H1 (cell line): ENCODE data around the gene LLGL2. TPM values are rescaled to one million over a fixed set of nuclear protein-coding genes. Genes with fewer than 3 reads are reported as not detected.

ENCODE experiments used
- CTCF ChIA-PET: fragments of 300-600 bp; sonication (Branson Sonifier 250); formaldehyde crosslinking; loops from one replicate; lab custom pipeline; 2021; ENCODE audit not compliant: partially characterized antibody; lab: Charles Lee
- POLR2A ChIA-PET: fragments of 300-600 bp; sonication (Branson Sonifier 250); formaldehyde crosslinking; loops from one replicate; lab custom pipeline; 2021; ENCODE audit warnings: inconsistent platforms; ENCODE audit not compliant: partially characterized antibody; lab: Charles Lee
- DNase-seq, 2 experiments: peaks; one replicate each; pipeline versions ENCODE4 v3.0.0 to v3.0.0-alpha.2; 2010 to 2022; ENCODE audit warnings: low spot score in 2 of 2, low read depth in 1 of 2, mixed read lengths in 1 of 2
- FAIRE-seq: peaks from 2 replicates; lab custom pipeline; 2011; peaks lifted over from hg19 to GRCh38; lab: Jason Lieb, UNC
- H2AFZ ChIP-seq: 2 replicates; pipeline ENCODE4 v1.8.1; 2012; ENCODE audit warnings: low read length, inconsistent platforms
- H2AK5ac ChIP-seq: 2 replicates; pipeline ENCODE4 v1.6.1; 2013; ENCODE audit warnings: low read depth, low read length
- H2BK120ac ChIP-seq: replicated peaks from 2 replicates; pipeline ENCODE3; 2013; ENCODE audit warnings: low read depth, low read length, inconsistent platforms
- H2BK12ac ChIP-seq: 2 replicates; pipeline ENCODE4 v1.6.1; 2013; ENCODE audit warnings: low read depth, low read length
- H2BK15ac ChIP-seq: 2 replicates; pipeline ENCODE4 v1.6.1; 2013; ENCODE audit warnings: low read length
- H2BK20ac ChIP-seq: 2 replicates; pipeline ENCODE4 v1.6.1; 2013; ENCODE audit warnings: low read length
- H2BK5ac ChIP-seq: 2 replicates; pipeline ENCODE4 v1.6.1; 2013; ENCODE audit warnings: low read depth, low read length
- H3K14ac ChIP-seq: 2 replicates; pipeline ENCODE4 v1.6.1; 2013; ENCODE audit warnings: inconsistent platforms; ENCODE audit not compliant: insufficient read length
- H3K18ac ChIP-seq: 2 replicates; pipeline ENCODE4 v1.6.1; 2013; ENCODE audit warnings: low read length; ENCODE audit errors: extremely low read depth
- H3K23ac ChIP-seq: 2 replicates; pipeline ENCODE4 v1.6.1; 2013; ENCODE audit warnings: inconsistent platforms; ENCODE audit not compliant: insufficient read length
- H3K23me2 ChIP-seq: 2 replicates; pipeline ENCODE4 v1.6.1; 2013; ENCODE audit warnings: low read depth, low read length
- H3K27ac ChIP-seq: 2 replicates; pipeline ENCODE4 v1.6.1; 2011; ENCODE audit warnings: low read depth, low read length, inconsistent platforms
- H3K27me3 ChIP-seq, 4 experiments: replicated peaks in 1 of 4; 1 replicate in 1 of 4; 2 replicates in 3 of 4; pipeline versions ENCODE4 v1.6.1 to v1.8.1; 2011 to 2013; ENCODE audit warnings: low read length in 3 of 4, mild to moderate bottlenecking in 3 of 4, inconsistent platforms in 2 of 4, mixed read lengths in 2 of 4, moderate library complexity in 1 of 4; ENCODE audit not compliant: control insufficient read depth in 3 of 4, insufficient read depth in 3 of 4; ENCODE audit errors: extremely low read depth in 1 of 4
- H3K36me3 ChIP-seq, 4 experiments: 2 replicates each; pipeline versions ENCODE4 v1.6.1 to v1.8.1; 2011 to 2013; ENCODE audit warnings: mild to moderate bottlenecking in 4 of 4, low read length in 3 of 4, moderate library complexity in 2 of 4, control low read depth in 1 of 4, inconsistent platforms in 1 of 4; ENCODE audit not compliant: insufficient read depth in 4 of 4, control insufficient read depth in 2 of 4
- H3K4ac ChIP-seq: replicated peaks from 2 replicates; pipeline ENCODE3; 2013; ENCODE audit warnings: low read length, low read depth, mixed read lengths, inconsistent platforms; ENCODE audit not compliant: insufficient read length
- H3K4me1 ChIP-seq, 4 experiments: replicated peaks in 1 of 4; 1 replicate in 1 of 4; 2 replicates in 3 of 4; pipeline versions ENCODE4 v1.6.1 to v1.8.1; 2011 to 2013; ENCODE audit warnings: low read length in 3 of 4, inconsistent platforms in 2 of 4, mixed read lengths in 1 of 4; ENCODE audit not compliant: insufficient read depth in 4 of 4, control insufficient read depth in 3 of 4
- H3K4me2 ChIP-seq, 2 experiments: 2 replicates each; pipeline versions ENCODE4 v1.6.1 to v1.8.1; 2011 to 2013; ENCODE audit warnings: low read depth in 2 of 2, low read length in 2 of 2, control low read depth in 1 of 2, inconsistent platforms in 1 of 2, mild to moderate bottlenecking in 1 of 2; ENCODE audit not compliant: insufficient read depth in 1 of 2
- H3K4me3 ChIP-seq, 4 experiments: fragments of 200-600, 300-600 bp in 1 of 4; sonication (generic), shearing (Covaris generic), sonication (Bioruptor Twin) in 1 of 4; 2 replicates each; pipeline versions ENCODE4 v1.5.1 to v1.8.1; 2011 to 2016; ENCODE audit warnings: low read length in 4 of 4, low read depth in 3 of 4, control low read depth in 2 of 4, inconsistent platforms in 2 of 4, mild to moderate bottlenecking in 2 of 4, mixed read lengths in 1 of 4, moderate library complexity in 1 of 4; ENCODE audit not compliant: insufficient read depth in 2 of 4; ENCODE audit errors: extremely low read depth in 1 of 4
- H3K56ac ChIP-seq: replicated peaks from 2 replicates; pipeline ENCODE3; 2013; ENCODE audit warnings: low read depth, mild to moderate bottlenecking, mixed read lengths, low read length, inconsistent platforms; ENCODE audit not compliant: insufficient read length
- H3K79me1 ChIP-seq: 2 replicates; pipeline ENCODE4 v1.6.1; 2013; ENCODE audit warnings: low read depth, low read length, control low read depth
- H3K79me2 ChIP-seq, 2 experiments: 2 replicates each; pipeline versions ENCODE4 v1.6.1 to v1.8.1; 2012 to 2013; ENCODE audit warnings: low read length in 2 of 2, mild to moderate bottlenecking in 2 of 2, inconsistent platforms in 1 of 2; ENCODE audit not compliant: insufficient read depth in 2 of 2, control insufficient read depth in 1 of 2
- H3K9ac ChIP-seq, 4 experiments: replicated peaks in 1 of 4; 1 replicate in 1 of 4; 2 replicates in 3 of 4; pipeline versions ENCODE4 v1.6.1 to v1.8.1; 2011 to 2013; ENCODE audit warnings: low read depth in 3 of 4, low read length in 3 of 4, control low read depth in 2 of 4, mild to moderate bottlenecking in 2 of 4, moderate library complexity in 2 of 4, inconsistent platforms in 1 of 4; ENCODE audit errors: extremely low read depth in 1 of 4
- H3K9me3 ChIP-seq, 2 experiments: 2 replicates each; pipeline versions ENCODE4 v1.6.1 to v1.8.1; 2012 to 2013; ENCODE audit warnings: mild to moderate bottlenecking in 2 of 2, moderate library complexity in 2 of 2, control low read depth in 1 of 2, inconsistent platforms in 1 of 2, low read depth in 1 of 2, low read length in 1 of 2, mixed read lengths in 1 of 2; ENCODE audit not compliant: insufficient read depth in 2 of 2
- H4K20me1 ChIP-seq, 2 experiments: replicated peaks in 1 of 2; 2 replicates each; pipeline versions ENCODE3 to v1.8.1; 2011 to 2013; ENCODE audit warnings: inconsistent platforms in 2 of 2, low read length in 2 of 2, mild to moderate bottlenecking in 1 of 2; ENCODE audit not compliant: insufficient read depth in 2 of 2, control insufficient read depth in 1 of 2
- H4K5ac ChIP-seq: 2 replicates; pipeline ENCODE4 v1.6.1; 2013; ENCODE audit warnings: low read length, low read depth, mixed read lengths, inconsistent platforms; ENCODE audit not compliant: insufficient read length
- H4K8ac ChIP-seq: 2 replicates; pipeline ENCODE4 v1.8.0; 2013; ENCODE audit warnings: mild to moderate bottlenecking, moderate library complexity, low read length, inconsistent platforms; ENCODE audit not compliant: insufficient read depth; ENCODE audit errors: extremely low read depth
- H4K91ac ChIP-seq: replicated peaks from 2 replicates; pipeline ENCODE3; 2013; ENCODE audit warnings: low read length, mixed read lengths, inconsistent platforms; ENCODE audit not compliant: insufficient read length
- ATF2 ChIP-seq: IDR thresholded peaks from 2 replicates; pipeline ENCODE4 v1.6.1; 2012; ENCODE audit warnings: low read length, inconsistent platforms
- BACH1 ChIP-seq: IDR thresholded peaks from 2 replicates; pipeline ENCODE4 v1.6.1; 2012; ENCODE audit warnings: low read length, improper control_type of control experiment
- EP300 ChIP-seq, 2 experiments: IDR thresholded peaks; 1 replicate in 1 of 2; 2 replicates in 1 of 2; pipeline ENCODE4 v1.6.1; 2011 to 2012; ENCODE audit warnings: low read depth in 2 of 2, low read length in 2 of 2, mild to moderate bottlenecking in 2 of 2, borderline replicate concordance in 1 of 2, inconsistent platforms in 1 of 2, moderate library complexity in 1 of 2
- NRF1 ChIP-seq: IDR thresholded peaks from 2 replicates; pipeline ENCODE4 v1.6.1; 2011; ENCODE audit warnings: mild to moderate bottlenecking, low read depth, low read length, improper control_type of control experiment
- SUZ12 ChIP-seq: fragments of 200-600 bp; sonication (generic); IDR thresholded peaks from 2 replicates; pipeline ENCODE4 v1.6.1; 2012; ENCODE audit warnings: mild to moderate bottlenecking, inconsistent platforms, low read length, moderate library complexity, mixed read lengths
- TAF1 ChIP-seq: IDR thresholded peaks from 2 replicates; pipeline ENCODE4 v1.6.1; 2011; ENCODE audit warnings: mild to moderate bottlenecking, low read depth, low read length
- TAF7 ChIP-seq: optimal IDR thresholded peaks from 2 replicates; pipeline ENCODE3; 2011; ENCODE audit warnings: low read depth, mild to moderate bottlenecking, inconsistent platforms, low read length, moderate library complexity, borderline replicate concordance
- WGBS, 2 experiments: shearing (Covaris generic) in 1 of 2; methylation state at CpG; one replicate each; pipeline versions ENCODE4 v1.1.6 to v1.1.7; 2013 to 2015; ENCODE audit warnings: low lambda C conversion rate in 2 of 2, mixed read lengths in 2 of 2, inconsistent platforms in 1 of 2, low coverage in 1 of 2, missing lambda C conversion rate in 1 of 2; ENCODE audit not compliant: insufficient replicate concordance in 2 of 2, insufficient coverage in 1 of 2, insufficient read length in 1 of 2; ENCODE audit errors: extremely low coverage in 1 of 2, missing lambda C conversion rate in 1 of 2; 5-methylcytosine and 5-hydroxymethylcytosine counted together
- polyA plus RNA-seq, 7 experiments: library from polyadenylated mRNA; depleted of rRNA in 3 of 7; stranded (reverse) in 5 of 7; unstranded in 2 of 7; fragments of >200 nt in 5 of 7; fragments of 200-250 nt in 2 of 7; gene quantifications; 1 replicate in 5 of 7; 2 replicates in 1 of 7; 4 replicates in 1 of 7; pipeline versions ENCODE4 v1.2.1 to v1.2.3, GENCODE V29; 2011 to 2013; ENCODE audit warnings: missing spikeins in 2 of 7, mixed read lengths in 2 of 7
- total RNA-seq: library from RNA; stranded (reverse); fragmentation: NEBNext Ultra II Directional; extraction: Animal tissue kit (Norgen Biotek cat#: 25700); gene quantifications from 2 replicates; pipeline ENCODE4 v1.2.1, GENCODE V29; 2021
- TF ChIP-seq, protein P1 (sequence below): IDR thresholded peaks from 2 replicates; pipeline ENCODE4 v1.6.1; 2011; ENCODE audit warnings: low read length, improper control_type of control experiment

The LLGL2 gene
- total and polyA plus RNA-seq, 2 of the 8 experiments (the other 6 are each of a cell fraction or from before 2014, with no cell fraction given), result 64.5 to 77.1 TPM

- Histone ChIP-seq H3K27me3 (no peaks in the 10 kb centered on the region), H2BK20ac (no peak overlapping the region), H3K79me1 (no peaks in the 10 kb centered on the region), H2BK120ac (no peak overlapping the region), H3K4ac (no peak overlapping the region), H4K91ac (no peak overlapping the region), H2AK5ac (no peak overlapping the region), H2BK12ac (no peak overlapping the region), H3K79me2 (no peaks in the 10 kb centered on the region; a peak in 1 of 4 replicates), H3K9me3 (no peaks in the 10 kb centered on the region), H3K36me3 (peaks cover 0 to 11% (median 6%) of the 10 kb centered on the region in 4 experiments; a peak in 3 of 8 replicates), H3K4me1 (peaks cover 0 to 2% (median 0%) of the 10 kb centered on the region in 4 experiments; a peak in 1 of 7 replicates), H4K20me1 (peaks cover 2 to 22% of the 10 kb centered on the region in 2 experiments), H2AFZ (no peak overlapping the region), H3K27ac (no peak overlapping the region), H2BK15ac (no peak overlapping the region), H4K5ac (no peak overlapping the region), H3K14ac (no peak overlapping the region), H2BK5ac (no peak overlapping the region), H3K23me2 (no peaks in the 10 kb centered on the region), H3K23ac (no peak overlapping the region), H3K18ac (no peak overlapping the region), H4K8ac (no peak overlapping the region; the same call in 1 of the 2 replicates), H3K56ac (no peak overlapping the region), H3K4me3 (no peak overlapping the region), H3K9ac (no peak overlapping the region), H3K4me2 (no peak overlapping the region)
- ChIA-PET POLR2A (interaction anchor here (1.4 kb wide), 1 partner anchor 10 kb away, joined by 3 read pairs; no protein-coding TSS in a partner anchor), CTCF (interaction anchor here (1.2 to 8.2 kb wide), 11 partner anchors 11 to 84 kb away, joined by 3 to 67 read pairs (median 8); partner anchors contain the start of gene TSEN54)
- TF ChIP-seq SUZ12, result no peak
- no peak for TF ChIP-seq NRF1
- TF ChIP-seq TAF7, result no peak
- TF ChIP-seq TAF1, result no peak
- TF ChIP-seq, protein P1, sequence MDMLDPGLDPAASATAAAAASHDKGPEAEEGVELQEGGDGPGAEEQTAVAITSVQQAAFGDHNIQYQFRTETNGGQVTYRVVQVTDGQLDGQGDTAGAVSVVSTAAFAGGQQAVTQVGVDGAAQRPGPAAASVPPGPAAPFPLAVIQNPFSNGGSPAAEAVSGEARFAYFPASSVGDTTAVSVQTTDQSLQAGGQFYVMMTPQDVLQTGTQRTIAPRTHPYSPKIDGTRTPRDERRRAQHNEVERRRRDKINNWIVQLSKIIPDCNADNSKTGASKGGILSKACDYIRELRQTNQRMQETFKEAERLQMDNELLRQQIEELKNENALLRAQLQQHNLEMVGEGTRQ, result no peak
- no peak for TF ChIP-seq BACH1
- no peak for TF ChIP-seq EP300 (IDR thresholded peaks at IDR 0.05; ENCODE audit: borderline replicate concordance in 1 of 2, low read depth in 2 of 2, low read length in 2 of 2)
- no peak for TF ChIP-seq ATF2
- DNase-seq (no peak), FAIRE-seq (no peak)
- WGBS, 2 experiments, result 93% methylated on average over 20 of the region's 21 CpGs; no CpG with 5 or more reads in 1 of the 2 experiments
Measured at GRCh38 chr17:75506134-75506533, 19.4 kb upstream of the LLGL2 start.
